Measurements from ENCODE around the gene DDX6. TPM values are rescaled to one million over a fixed set of nuclear protein-coding genes. Genes with fewer than 3 reads are reported as not detected.
A peak's percentile ranks its signal among the peaks of the same experiment; 100 is the strongest.

The DDX6 gene
- total and polyA plus RNA-seq, 9 of the 15 experiments (the other 6 are each of a cell fraction or from before 2014, with no cell fraction given), result 10.0 to 102 (median 58.2) TPM

- TF ChIP-seq HBP1 (CRISPR knock-in tag; IDR thresholded peaks at IDR 0.05) (0 out of 2 replicates have a peak, but pooled peaks have one; percentile 19), MED1 (CRISPR knock-in tag; IDR thresholded peaks at IDR 0.05; ENCODE audit: borderline replicate concordance) (0 out of 2 replicates have a peak, but pooled peaks have one; percentile 54), DPF2 (IDR thresholded peaks at IDR 0.05) (0 out of 2 replicates have a peak, but pooled peaks have one; percentile 13), ZNF184 (CRISPR knock-in tag; IDR thresholded peaks at IDR 0.05) (no peak), RUNX1 (IDR thresholded peaks at IDR 0.05; ENCODE audit: low read depth) (no peak), MTA3 (IDR thresholded peaks at IDR 0.05; ENCODE audit: borderline replicate concordance) (peak; percentile 58; the same call in 1 of the 2 replicates), ZNF668 (CRISPR knock-in tag; IDR thresholded peaks at IDR 0.05) (no peak), ZBTB8A (IDR thresholded peaks at IDR 0.05; ENCODE audit: partially characterized antibody) (no peak), ETV6 (IDR thresholded peaks at IDR 0.05; ENCODE audit: borderline replicate concordance in 1 of 2, low read depth in 2 of 2, low read length in 1 of 2) (no peak), ETV6 (CRISPR knock-in tag; IDR thresholded peaks at IDR 0.05; ENCODE audit: borderline replicate concordance) (no peak; the same call in none of the 2 replicates), NR2C1 (IDR thresholded peaks at IDR 0.05) (no peak), NR2C1 (tag; IDR thresholded peaks at IDR 0.05) (no peak), CBX1 (IDR thresholded peaks at IDR 0.05; ENCODE audit: low read depth) (0 out of 2 replicates have a peak, but pooled peaks have one; percentile 54), ZKSCAN8 (CRISPR knock-in tag; IDR thresholded peaks at IDR 0.05) (no peak), DMBX1 (CRISPR knock-in tag; IDR thresholded peaks at IDR 0.05; ENCODE audit: borderline replicate concordance) (0 out of 2 replicates have a peak, but pooled peaks have one; percentile 59)
- TF ChIP-seq, protein P1, sequence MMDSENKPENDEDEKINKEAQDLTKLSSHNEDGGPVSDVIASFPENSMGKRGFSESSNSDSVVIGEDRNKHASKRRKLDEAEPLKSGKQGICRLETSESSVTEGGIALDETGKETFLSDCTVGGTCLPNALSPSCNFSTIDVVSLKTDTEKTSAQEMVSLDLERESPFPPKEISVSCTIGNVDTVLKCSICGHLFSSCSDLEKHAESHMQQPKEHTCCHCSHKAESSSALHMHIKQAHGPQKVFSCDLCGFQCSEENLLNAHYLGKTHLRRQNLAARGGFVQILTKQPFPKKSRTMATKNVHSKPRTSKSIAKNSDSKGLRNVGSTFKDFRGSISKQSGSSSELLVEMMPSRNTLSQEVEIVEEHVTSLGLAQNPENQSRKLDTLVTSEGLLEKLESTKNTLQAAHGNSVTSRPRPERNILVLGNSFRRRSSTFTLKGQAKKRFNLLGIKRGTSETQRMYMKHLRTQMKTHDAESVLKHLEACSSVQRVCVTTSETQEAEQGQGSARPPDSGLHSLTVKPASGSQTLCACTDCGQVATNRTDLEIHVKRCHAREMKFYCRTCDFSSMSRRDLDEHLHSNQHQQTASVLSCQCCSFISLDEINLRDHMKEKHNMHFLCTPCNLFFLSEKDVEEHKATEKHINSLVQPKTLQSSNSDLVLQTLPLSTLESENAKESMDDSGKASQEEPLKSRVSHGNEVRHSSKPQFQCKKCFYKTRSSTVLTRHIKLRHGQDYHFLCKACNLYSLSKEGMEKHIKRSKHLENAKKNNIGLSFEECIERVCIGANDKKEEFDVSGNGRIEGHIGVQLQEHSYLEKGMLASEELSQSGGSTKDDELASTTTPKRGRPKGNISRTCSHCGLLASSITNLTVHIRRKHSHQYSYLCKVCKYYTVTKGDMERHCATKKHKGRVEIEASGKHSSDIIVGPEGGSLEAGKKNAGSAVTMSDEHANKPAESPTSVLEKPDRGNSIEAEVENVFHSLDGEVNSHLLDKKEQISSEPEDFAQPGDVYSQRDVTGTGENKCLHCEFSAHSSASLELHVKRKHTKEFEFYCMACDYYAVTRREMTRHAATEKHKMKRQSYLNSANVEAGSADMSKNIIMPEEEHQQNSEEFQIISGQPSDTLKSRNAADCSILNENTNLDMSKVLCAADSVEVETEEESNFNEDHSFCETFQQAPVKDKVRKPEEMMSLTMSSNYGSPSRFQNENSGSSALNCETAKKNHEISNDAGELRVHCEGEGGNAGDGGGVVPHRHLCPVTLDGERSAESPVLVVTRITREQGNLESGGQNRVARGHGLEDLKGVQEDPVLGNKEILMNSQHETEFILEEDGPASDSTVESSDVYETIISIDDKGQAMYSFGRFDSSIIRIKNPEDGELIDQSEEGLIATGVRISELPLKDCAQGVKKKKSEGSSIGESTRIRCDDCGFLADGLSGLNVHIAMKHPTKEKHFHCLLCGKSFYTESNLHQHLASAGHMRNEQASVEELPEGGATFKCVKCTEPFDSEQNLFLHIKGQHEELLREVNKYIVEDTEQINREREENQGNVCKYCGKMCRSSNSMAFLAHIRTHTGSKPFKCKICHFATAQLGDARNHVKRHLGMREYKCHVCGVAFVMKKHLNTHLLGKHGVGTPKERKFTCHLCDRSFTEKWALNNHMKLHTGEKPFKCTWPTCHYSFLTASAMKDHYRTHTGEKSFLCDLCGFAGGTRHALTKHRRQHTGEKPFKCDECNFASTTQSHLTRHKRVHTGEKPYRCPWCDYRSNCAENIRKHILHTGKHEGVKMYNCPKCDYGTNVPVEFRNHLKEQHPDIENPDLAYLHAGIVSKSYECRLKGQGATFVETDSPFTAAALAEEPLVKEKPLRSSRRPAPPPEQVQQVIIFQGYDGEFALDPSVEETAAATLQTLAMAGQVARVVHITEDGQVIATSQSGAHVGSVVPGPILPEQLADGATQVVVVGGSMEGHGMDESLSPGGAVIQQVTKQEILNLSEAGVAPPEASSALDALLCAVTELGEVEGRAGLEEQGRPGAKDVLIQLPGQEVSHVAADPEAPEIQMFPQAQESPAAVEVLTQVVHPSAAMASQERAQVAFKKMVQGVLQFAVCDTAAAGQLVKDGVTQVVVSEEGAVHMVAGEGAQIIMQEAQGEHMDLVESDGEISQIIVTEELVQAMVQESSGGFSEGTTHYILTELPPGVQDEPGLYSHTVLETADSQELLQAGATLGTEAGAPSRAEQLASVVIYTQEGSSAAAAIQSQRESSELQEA (IDR thresholded peaks at IDR 0.05; ENCODE audit: low read depth), result no peak
- TF ChIP-seq, protein P2, sequence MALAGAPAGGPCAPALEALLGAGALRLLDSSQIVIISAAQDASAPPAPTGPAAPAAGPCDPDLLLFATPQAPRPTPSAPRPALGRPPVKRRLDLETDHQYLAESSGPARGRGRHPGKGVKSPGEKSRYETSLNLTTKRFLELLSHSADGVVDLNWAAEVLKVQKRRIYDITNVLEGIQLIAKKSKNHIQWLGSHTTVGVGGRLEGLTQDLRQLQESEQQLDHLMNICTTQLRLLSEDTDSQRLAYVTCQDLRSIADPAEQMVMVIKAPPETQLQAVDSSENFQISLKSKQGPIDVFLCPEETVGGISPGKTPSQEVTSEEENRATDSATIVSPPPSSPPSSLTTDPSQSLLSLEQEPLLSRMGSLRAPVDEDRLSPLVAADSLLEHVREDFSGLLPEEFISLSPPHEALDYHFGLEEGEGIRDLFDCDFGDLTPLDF (CRISPR knock-in tag; IDR thresholded peaks at IDR 0.05), result peak; percentile 51; the same call in 1 of the 2 replicates
These were observed at the start of gene DDX6 (continued) for GRCh38 chr11:118791111-118791960.

Data from K562 (cell line).